Effector CD4-positive, alpha-beta T cell (primary cell): ENCODE results near the gene ATXN1.

ENCODE experiments used
- DNase-seq: peaks from one replicate; pipeline ENCODE4 v3.0.0-alpha.2; 2020

Gene ATXN1

DNA sequence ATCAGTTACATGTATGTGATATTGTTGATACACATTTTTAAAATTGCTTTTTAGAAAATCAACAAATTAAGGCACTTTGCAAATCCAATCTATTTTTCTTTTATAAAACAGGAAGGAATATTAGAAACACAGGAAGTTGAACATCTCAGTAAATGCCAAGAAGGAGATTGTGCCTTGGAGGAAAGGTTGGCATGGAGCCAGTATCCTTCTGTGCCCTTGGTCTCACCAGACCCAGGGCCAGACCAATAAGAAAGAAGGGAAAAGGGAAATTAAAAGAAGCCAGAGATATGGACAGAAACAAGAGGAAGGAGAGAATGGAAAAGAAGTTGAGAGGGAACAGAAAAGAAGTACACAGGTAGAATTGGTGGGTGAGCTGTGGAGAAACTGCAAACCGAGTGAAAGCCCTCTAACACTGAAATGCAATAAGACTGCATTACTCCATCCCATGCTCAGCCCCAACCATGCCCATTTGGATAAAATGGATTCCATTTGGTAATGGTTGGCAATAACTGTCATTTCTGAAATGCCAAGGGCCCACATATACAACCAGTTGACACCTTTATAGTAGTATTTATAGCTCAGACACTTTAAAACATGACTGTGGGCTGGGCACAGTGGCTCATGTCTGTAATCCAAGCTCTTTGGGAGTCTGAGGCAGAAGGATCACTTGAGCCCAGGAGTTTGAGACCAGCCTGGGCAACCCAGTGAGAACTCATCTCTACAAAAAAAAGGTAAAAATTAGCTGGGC is 389.1 kb downstream of the ATXN1 start:
- DNase-seq, result no peak

DNA sequence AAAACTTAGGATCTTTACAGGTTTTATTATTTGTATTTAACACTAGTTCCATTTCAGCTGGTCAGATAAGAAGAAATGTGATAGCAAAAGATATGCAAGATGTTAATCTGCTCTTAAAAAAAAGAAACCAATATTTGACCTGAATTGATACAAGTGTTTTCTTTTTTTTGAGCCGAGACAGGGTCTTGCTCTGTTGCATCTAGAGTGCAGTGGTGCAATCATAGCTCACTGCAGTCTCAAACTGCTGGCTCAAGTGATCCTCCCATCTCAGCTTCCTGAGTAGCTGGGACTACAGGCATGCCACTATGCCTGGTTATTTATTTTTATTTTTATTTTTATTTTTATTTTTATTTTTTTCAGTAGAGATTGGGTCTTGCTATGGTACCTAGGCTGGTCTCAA is 389.9 kb downstream of the ATXN1 start:
- DNase-seq, result no peak

DNA sequence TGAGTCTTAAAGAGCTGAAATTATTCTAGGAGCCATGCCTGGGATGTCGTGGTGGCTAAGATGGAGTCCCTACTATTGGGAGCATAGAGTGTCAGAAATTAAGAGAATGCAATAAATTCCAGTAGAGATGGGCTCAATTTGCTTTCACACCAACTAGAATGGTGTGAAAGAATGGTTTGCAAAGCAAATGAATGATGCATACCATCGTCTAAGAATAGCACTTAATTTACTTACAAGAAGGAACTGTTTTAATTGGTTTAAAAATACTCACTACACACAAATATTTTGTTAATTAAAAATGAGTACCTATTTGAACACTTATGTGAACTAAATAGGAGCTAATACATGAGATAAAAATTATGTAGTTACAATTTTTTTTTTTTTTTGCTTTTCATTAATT is 390.3 kb downstream of the ATXN1 start:
- no peak for DNase-seq

DNA sequence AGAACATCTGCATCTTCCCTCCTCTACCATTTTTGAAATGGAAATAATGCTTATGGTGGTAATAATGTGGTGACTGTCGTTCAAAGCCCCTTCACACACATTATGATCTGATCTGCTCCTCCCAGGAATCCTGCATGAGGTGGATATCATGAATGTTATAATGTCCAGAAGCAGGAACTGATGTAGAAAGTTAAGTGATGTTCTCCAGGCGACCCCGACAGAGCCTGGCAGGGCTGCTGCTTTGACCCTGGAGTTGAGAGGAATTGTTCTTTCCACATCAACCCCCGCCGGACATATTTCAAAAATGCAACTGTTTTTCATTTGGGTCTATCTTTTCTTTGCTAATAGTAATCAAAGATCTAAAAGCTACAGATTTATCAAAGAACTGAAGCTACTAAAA is 391.3 kb downstream of the ATXN1 start:
- no peak for DNase-seq

DNA sequence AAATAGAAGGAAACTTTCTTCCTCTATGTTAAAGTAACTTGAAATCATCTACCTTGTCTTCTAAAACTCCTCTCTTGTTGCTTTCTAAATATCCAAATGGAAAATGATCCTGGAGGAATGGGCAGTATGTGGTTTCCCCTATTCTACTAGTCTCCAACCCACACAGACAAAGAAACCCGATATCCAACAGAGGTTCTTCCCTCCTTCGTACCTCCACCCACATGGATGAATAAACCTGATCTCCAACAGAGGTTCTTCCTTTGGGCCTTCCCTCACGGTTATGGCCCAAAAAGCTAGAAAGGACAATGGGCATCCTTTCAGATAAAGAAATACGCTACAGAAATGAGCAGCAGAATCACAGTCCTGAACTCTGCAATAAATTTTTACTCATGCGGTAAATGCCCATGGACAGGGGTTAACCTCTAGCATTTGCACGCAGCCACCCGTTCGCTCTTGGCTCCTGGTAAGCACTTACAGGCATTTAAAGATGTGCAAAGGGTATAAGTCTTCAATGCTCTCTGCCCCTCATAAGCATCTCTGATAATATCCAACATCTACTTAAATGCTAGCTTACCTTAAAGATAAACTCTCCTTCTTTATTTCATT is 392.0 kb downstream of the ATXN1 start:
- no peak for DNase-seq

DNA sequence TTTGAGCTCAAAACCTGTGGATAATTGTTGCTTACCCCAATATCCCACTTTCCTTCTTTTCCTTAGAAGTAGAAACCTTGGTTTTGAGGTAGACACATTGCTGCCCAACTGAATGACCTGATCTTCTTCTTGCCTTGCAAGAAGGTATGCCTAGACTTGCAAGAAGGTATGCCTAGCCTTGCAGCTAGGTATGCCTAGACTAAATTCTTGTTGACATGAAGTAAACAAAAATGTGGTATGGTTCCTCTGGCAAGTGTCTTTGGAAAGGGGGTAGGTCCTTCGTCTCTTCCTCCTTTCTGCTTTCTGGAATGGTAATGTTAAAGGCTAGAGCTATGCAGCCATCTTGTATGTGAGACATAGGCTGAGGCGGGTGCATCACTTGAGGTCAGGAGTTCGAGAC is 393.7 kb downstream of the ATXN1 start:
- DNase-seq, result no peak

DNA sequence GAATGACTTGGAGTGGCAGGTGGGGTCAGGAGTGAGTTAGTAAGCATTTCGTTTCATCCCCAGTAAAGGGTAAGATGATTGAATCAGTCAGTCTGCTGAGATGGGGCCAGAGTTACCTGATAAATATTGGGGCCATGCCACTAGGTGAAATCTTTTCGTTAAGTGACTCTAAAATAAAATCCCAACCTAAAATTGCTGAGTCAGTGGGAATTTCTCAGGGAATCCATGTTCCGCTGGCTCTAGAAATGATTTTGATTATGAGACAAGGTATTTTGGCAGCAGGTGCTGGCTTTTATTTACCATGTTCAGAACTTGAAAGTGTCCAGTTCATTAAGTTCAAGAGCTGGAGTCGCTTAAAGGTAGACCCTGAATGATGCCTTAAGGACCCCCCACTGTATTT is 397.5 kb downstream of the ATXN1 start:
- no peak for DNase-seq

DNA sequence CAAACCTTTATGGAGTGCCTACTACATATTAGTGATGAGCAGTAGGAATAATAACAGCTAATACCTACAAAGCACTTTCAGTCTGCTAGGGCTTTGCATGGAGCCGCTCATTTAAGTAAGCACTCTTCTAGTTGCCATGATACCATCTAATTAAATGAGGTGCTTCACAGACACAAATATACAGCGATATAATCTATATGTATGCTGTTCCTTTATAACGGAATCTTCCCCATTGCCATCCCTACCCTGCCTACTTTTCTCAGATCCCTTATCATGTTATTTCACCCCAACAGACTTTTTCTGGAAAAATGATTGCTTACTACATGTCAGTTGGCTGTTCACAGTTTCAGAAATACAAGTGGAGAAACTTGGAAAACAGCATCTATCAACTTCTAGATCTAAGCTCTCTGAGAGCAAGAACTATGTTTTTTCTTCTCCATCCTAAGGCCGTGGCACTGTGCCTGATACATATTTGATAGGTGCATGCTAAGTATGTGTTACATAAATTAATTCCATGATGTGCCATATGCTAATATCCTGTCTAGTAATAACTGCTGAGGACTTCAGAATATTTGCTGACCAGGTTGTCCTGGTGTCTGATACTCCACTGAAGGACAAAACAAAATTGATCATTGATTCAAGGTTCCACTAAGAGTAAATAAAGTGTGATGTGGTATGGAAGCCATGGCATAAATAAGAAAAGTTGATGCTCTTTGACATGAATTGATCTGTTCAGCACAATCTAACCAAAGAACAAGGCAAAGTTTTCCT is 398.3 kb downstream of the ATXN1 start:
- DNase-seq, result no peak

DNA sequence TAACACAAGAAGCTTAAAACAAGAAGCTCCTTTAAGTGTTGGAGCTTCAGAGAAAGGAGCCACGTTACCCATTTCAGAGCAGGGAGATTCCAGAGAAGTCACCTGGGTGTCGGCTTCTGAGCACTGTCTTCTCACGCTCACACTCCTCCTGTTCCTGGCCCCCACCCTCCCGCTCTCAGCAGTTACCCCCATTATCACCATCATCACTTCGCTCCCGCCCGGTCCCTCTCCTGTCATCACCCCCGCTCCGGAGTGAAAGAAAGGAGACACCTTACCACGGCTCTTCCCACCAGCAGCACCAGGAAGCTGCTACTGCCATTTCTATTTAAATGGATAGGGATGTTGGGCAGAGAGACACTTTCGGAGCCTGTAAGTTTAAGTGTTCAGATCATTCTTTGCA is 399.0 kb downstream of the ATXN1 start:
- DNase-seq, result no peak

DNA sequence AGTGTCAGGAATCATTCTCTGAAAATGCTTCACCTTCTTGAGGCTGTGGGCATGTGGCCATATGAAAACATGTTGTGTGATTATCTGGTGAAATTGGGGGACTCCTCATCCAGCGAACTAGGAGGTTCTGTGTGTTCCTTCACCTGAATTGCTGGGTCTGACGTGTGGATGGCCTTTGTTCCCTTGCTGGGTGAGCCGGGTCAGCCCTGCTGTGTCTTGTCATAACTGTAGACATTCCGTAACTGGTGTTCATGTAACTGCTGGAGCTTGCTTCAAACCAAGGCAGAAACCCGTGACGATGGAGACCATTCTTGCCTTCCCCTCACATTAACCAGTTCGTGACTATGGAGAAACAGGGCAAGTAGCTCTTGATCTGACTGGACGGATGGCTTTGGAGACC is 399.4 kb downstream of the ATXN1 start:
- no peak for DNase-seq

DNA sequence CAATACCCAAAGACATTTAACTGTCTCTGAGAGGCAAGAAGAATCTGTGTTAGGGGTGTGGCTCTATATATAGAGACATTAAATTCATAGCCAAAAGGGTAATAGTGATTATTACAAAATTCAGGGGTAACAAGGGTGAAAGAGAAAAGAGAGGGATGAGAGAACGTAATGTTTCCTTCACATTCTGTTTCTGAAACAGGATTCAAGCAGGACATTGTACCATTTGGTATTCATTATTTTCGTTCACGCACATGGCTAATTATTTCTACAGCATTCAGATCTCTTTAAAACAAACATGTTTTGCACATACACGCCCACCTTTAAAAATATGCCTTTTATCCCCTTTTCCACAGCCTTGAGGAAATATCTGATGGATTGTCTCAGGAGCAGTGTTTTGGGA is 400.1 kb downstream of the ATXN1 start:
- DNase-seq, result no peak

DNA sequence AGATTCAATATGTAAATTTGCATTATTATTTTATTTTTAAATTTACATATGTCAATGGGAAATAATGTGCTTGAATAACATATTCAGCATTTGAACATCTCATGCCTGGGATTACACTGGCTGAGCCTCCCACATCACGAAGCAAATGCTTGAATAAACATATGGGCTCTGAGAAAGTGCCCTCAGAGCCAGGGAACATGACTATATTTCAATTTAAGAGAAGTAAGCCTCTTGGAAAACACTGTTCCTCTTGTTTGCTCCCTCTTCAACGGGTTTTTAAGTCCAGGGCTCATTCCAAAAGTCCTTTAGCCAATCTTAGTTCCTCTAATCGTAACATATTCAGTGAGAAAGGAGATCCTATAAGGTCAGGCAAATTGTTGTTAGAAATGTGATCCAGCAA is 400.9 kb downstream of the ATXN1 start:
- DNase-seq, result no peak

DNA sequence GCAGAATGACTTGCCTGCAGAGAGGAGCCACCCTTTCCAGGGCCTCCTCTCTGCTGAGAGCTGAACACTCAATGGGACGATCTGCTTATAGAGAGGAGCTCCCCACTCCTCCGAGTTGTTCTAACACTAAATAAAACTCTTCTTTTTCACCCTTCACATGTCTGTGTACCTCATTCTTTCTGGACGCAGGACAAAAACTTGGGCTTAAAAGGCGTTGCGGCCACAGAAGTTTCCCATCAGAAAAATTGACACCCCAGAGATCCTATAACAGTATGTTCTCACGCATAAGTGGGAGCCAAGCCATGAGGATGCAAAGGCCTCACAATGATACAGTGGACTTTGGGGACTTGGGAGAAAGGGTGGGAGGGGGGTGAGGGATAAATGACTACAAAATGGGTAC is 401.7 kb downstream of the ATXN1 start:
- DNase-seq, result no peak

DNA sequence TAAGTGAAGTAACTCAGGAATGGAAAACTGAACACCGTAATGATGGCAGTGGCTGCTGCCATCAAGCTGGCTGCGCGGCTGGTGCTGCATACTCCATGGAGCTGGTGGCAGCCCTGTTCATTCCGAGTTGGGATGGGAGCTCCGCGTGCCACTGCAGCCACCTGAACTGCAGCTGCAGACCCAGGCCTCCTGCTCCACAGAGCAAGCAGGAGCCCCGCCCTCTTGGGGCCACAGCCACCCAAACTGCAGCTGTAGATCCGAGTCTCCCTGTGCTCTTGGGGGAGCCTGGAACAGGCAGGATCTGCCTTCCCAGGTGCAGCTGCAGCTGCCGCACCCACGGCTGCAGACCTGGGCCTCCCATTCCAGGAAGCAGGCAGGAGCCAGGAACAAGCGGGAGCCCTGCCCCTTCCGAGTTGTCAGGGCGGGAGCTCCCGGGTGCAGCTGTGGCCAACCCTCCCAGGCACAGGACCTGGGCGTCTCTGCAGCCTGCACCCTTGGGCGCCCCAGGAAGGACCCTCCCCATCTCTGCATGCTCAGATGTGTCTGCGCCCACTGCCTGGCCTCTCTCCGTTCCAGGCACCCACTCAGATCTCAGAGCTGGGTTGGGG is 402.6 kb downstream of the ATXN1 start:
- no peak for DNase-seq

DNA sequence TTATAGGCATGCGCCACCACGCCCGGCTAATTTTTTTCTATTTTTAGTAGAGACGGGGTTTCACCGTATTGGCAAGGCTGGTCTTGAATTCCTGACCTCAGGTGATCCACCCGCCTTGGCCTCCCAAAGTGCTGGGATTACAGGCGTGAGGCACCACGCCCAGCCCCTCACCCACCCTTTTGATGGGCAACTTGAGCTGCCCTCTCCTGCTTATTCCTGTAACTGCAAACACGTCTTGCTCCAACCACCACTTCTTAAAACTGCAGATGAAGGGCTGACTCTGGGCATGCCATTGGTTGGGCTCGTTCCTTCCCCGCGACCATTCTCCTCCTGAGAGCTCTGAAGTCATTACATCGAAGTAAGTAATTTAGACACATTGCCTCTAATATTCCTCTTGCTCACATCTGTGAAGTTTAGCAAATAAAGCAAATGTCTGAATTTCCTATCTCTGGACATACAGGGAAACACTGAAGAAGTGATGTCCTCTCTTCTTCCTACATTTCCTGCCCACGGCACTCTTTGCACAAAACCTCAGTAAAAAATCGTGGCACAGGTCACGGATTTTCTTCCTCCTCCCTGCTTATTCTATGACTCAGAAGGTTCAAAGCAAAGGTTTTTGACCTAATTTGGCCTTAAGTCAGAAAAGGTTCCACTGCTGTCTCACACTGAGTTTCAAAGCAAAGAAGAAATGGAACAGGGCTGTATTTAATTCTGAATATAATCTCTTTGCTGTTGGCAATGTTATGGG is 405.4 kb downstream of the ATXN1 start:
- no peak for DNase-seq

DNA sequence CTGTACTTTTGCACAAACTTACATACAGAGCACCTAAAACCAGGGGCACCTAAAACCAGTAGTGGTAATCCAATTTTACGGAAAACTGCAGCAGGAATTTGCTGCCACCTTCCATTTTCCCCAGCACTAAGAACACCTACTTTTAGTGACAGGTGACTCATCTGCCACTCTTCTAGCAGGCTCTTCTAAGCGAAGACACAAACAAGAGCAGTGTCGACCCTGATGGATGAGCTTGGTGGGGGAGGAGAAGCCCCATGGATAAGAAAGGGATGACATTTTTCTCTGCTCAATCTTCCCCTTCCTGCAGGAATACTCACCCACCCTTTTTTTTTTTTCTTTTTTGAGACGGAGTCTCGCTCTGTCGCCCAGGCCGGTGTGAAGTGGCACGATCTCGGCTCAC is 406.0 kb downstream of the ATXN1 start:
- no peak for DNase-seq

DNA sequence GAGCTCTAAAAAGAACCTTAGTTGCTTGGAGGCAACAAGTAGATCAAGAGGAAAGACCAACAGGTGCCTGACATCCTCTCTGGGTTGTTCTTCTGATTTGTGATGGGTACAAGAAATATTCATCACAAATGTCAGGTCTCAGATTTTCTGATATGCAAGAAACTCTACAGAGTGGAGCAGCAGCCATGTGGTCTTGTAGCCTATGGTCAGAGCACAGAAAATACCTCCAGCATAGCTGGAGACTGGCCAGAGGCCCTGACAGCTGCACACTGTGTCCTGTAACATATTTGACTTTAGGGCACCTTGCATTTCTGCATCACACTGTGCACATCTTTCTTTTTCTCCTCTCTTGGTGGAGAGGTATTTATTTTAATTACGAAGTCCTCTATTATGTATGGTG is 406.6 kb downstream of the ATXN1 start:
- no peak for DNase-seq

DNA sequence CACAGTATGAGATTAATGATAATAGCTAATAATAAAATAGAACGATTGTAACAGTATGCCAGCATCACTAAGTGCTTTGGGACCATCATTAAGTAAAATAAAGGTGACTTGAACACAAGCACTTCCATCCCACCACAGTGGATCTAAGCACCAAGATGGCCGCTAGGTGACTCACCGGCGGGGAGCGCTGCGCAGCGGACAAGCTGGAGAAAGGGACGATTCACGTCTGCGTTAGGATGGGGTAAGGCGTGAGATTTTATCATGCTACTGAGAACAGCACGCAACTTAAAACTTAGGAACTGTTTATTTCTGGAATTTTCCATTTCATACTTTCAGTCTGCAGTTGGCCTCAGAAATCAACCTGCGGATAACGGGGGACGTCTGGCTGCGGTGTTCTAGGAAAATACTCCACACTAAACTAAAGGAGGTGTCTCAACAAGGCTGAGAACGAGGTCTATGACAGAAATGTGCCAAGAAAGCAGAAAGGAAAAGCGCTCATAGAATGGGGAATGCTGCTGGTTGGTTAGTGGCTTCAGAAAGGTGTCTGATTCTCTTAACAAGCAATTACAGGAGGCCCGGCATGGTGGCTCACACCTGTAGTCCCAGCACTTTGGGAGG is 408.3 kb downstream of the ATXN1 start:
- no peak for DNase-seq

DNA sequence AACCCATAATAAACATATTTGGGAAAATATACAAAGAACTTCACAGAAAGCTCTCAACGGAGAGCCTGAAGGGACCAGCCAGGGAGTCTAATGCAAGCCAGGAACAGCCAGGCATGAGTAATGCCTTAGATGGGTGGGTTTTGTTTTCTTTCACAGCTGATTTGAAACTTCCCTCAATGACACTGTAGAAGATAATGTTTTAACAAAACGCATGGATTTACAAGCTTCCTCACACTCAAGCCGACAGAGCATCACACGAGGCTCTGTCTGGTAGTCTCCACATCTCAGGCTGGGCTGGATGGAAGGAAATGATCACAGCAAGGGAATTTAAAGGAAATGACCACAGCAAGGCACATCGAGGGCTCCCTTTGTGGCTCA is 409.0 kb downstream of the ATXN1 start:
- DNase-seq, result no peak

DNA sequence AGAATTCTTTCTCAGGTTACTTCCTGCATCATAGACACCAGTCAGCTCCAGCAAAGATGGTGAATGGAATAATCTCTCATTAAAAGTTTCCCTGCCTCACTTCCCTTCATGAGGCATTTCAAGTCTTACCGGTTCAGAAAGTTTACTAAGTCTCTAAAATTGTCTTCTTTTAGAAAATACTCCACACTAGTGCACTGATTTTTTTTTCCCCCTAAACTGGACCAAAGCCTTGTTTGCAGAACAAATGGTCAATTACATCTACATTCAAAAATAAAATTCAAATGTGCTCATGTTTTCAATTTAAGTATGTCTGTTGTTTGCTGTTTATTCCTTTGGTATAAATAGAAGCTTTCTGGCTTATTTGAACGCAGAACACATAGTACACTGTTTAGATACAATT is 411.7 kb downstream of the ATXN1 start:
- no peak for DNase-seq

DNA sequence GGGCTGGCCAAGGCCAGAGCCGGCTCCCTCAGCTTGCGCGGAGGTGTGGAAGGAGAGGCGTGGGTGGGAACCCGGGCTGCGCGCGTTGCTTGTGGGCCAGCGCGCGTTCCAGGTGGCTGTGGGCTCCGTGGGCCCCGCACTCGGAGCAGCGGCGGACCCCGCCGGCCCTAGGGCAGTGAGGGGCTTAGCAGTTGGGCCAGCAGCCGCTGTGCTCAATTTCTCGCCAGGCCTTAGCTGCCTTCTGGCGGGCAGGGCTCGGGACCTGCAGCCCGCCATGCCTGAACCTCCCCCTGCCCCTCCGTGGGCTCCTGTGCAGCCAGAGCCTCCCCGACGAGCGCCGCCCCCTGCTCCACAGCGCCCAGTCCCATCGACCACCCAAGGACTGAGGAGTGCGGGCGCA is 414.4 kb downstream of the ATXN1 start:
- no peak for DNase-seq

DNA sequence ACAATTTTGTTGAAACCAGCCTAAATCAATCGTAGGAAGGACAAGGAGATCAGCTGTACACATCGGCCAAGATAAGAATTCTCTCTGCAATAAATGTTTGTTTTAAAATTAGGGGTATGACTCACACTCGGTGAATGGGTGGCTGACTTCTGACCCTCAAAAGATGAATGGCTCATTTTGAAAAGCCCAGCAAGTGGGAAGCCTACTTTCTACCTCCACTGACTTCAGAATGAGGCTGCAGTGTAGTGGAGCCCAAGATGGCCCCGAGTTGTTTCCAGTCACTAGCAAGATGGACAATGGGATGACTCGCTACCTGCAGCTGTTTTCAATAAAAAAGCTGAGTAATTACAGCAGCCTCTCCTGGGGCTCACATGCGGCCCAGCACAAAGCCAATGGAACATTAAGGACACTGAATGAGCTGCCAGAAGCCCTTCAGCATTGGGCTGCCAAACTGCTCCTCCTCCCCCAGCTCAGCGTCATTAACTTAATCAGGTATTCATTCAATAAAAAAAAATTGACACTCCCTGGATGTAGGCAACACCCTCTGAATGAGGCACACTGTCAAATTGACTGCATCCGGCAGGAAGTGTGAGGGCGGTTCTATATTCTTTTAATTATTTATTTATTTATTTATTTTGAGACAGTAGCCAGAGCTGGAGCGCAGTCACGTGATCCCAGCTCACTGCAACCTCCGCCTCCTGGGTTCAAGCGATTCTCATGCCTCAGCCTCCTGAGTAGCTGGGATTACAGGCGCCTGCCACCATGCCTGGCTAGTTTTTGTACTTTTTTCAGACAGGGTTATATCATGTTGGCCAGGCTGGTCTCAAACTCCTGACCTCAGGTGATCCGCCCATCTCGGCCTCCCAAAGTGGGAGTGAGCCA is 415.6 kb downstream of the ATXN1 start:
- no peak for DNase-seq
